Measurements from ENCODE around the gene AATF.

The AATF gene

GRCh38 chr17:36931697-36932382 lies 16.9 kb upstream of the AATF start:
- no peak for DNase-seq

GRCh38 chr17:36932383-36932693 lies 16.4 kb upstream of the AATF start:
- DNase-seq: no peak

GRCh38 chr17:36932694-36933511 lies 15.9 kb upstream of the AATF start:
- DNase-seq: no peak

GRCh38 chr17:36933512-36934143 lies 15.1 kb upstream of the AATF start:
- DNase-seq: no peak

GRCh38 chr17:36934144-36934691 lies 14.5 kb upstream of the AATF start:
- DNase-seq: no peak

GRCh38 chr17:36934692-36935630 lies 13.8 kb upstream of the AATF start:
- no peak for DNase-seq

- no peak for DNase-seq
These were observed 12.9 kb upstream of the AATF start for GRCh38 chr17:36935671-36936454.

GRCh38 chr17:36936455-36937000 lies 12.2 kb upstream of the AATF start:
- no peak for DNase-seq

GRCh38 chr17:36937001-36937958 lies 11.5 kb upstream of the AATF start, which contains the start of gene LHX1:
Gene LHX1, plus strand, starts transcription at chr17:36937475. Its CDS starts 723 bp downstream, at chr17:36938198.
- no peak for DNase-seq

GRCh38 chr17:36937959-36938565 lies 10.7 kb upstream of the AATF start:
- DNase-seq: no peak

GRCh38 chr17:36938566-36939051 lies 10.1 kb upstream of the AATF start:
- no peak for DNase-seq

- no peak for DNase-seq
These were observed 9.5 kb upstream of the AATF start for GRCh38 chr17:36939052-36939801.

- DNase-seq: no peak
These were observed 8.9 kb upstream of the AATF start for GRCh38 chr17:36939802-36940312.

GRCh38 chr17:36940313-36941264 lies 8.2 kb upstream of the AATF start:
- DNase-seq: no peak

- DNase-seq: no peak
These were observed 7.3 kb upstream of the AATF start for GRCh38 chr17:36941265-36942010.

- no peak for DNase-seq
These were observed 6.6 kb upstream of the AATF start for GRCh38 chr17:36942019-36942599.

Data from stimulated activated CD4-positive, alpha-beta T cell treated with anti-CD3 and anti-CD28 coated beads, Interleukin-12 subunit alpha, Interleukin-12 subunit beta, amount 100 ng/mL, for 4 hours (primary cell).